B cell (primary cell): ENCODE measurements around the gene GGCX. TPM values are rescaled to one million over a fixed set of nuclear protein-coding genes. Genes with fewer than 3 reads are reported as not detected.

ENCODE experiments used
- ATAC-seq: fragments of 200-7000 bp; cut with Tn5 transposase; one replicate; pipeline ENCODE4 v1.10.0; 2021; ENCODE audit warnings: low read depth, mild to moderate bottlenecking, moderate number of reproducible peaks, moderate library complexity
- CTCF ChIA-PET: fragments of 350-600 bp; sonication (Branson Sonifier 250); formaldehyde crosslinking; loops from one replicate; lab custom pipeline; 2021; ENCODE audit warnings: antibody characterized with exemption, inconsistent platforms; lab: Charles Lee
- POLR2A ChIA-PET: fragments of 350-600 bp; sonication (Branson Sonifier 250); formaldehyde crosslinking; loops from one replicate; lab custom pipeline; 2021; ENCODE audit warnings: antibody characterized with exemption; lab: Charles Lee
- DNase-seq: peaks from one replicate; pipeline ENCODE4 v3.0.0; 2013
- H2AFZ ChIP-seq: 2 replicates; pipeline ENCODE4 v1.6.1; 2012; ENCODE audit warnings: mild to moderate bottlenecking, low read depth, low read length; ENCODE audit not compliant: insufficient read depth, poor library complexity, severe bottlenecking
- H3K27ac ChIP-seq, 2 donors: 1 replicate in 1 of 2; 2 replicates in 1 of 2; pipeline ENCODE4 v1.5.1; 2012 to 2013; ENCODE audit warnings: low read length in 2 of 2, mild to moderate bottlenecking in 2 of 2, moderate library complexity in 1 of 2
- H3K27me3 ChIP-seq, 4 experiments: fragments of 200-600 bp in 1 of 4; sonication (generic) in 1 of 4; replicated peaks in 1 of 4; 1 replicate in 2 of 4; 2 replicates in 2 of 4; pipeline versions ENCODE4 v1.6.1 to v1.7.0; 2013 to 2016; ENCODE audit warnings: low read length in 3 of 4, mild to moderate bottlenecking in 2 of 4, mixed read lengths in 1 of 4, moderate library complexity in 1 of 4; ENCODE audit not compliant: insufficient read depth in 4 of 4, control insufficient read depth in 3 of 4; ENCODE audit errors: control extremely low read depth in 1 of 4
- H3K36me3 ChIP-seq, 2 experiments: replicated peaks in 1 of 2; 1 replicate in 1 of 2; 2 replicates in 1 of 2; pipeline versions ENCODE4 v1.6.1 to v1.7.1; 2013; ENCODE audit warnings: low read length in 1 of 2; ENCODE audit not compliant: insufficient read depth in 2 of 2, control insufficient read depth in 1 of 2; ENCODE audit errors: control extremely low read depth in 1 of 2, extremely low read depth in 1 of 2
- H3K4me1 ChIP-seq, 2 donors: fragments of 200-600 bp in 1 of 2; sonication (generic) in 1 of 2; 1 replicate in 1 of 2; 2 replicates in 1 of 2; pipeline versions ENCODE4 v1.5.1 to v1.6.1; 2013 to 2017; ENCODE audit warnings: low read length in 2 of 2; ENCODE audit not compliant: control insufficient read depth in 2 of 2, insufficient read depth in 2 of 2
- H3K4me2 ChIP-seq: replicated peaks from 2 replicates; pipeline ENCODE3; 2012; ENCODE audit warnings: mild to moderate bottlenecking, low read depth, low read length; ENCODE audit not compliant: poor library complexity, severe bottlenecking
- H3K4me3 ChIP-seq, 5 experiments: fragments of 200-600 bp in 1 of 5; sonication (generic) in 1 of 5; 1 replicate in 3 of 5; 2 replicates in 2 of 5; pipeline versions ENCODE4 v1.5.1 to v1.7.0; 2011 to 2016; ENCODE audit warnings: low read length in 4 of 5, mild to moderate bottlenecking in 4 of 5, low read depth in 2 of 5, control low read depth in 1 of 5, moderate library complexity in 1 of 5; ENCODE audit not compliant: insufficient read depth in 1 of 5; ENCODE audit errors: control extremely low read depth in 1 of 5, extremely low read depth in 1 of 5
- H3K79me2 ChIP-seq: fragments of 200-600 bp; sonication (generic); one replicate; pipeline ENCODE4 v1.6.0; 2016; ENCODE audit warnings: low read length; ENCODE audit not compliant: control insufficient read depth, insufficient read depth
- H3K9ac ChIP-seq: fragments of 200-600 bp; sonication (generic); 2 replicates; pipeline ENCODE4 v1.6.1; 2017; ENCODE audit warnings: mild to moderate bottlenecking, low read length, moderate library complexity
- H3K9me3 ChIP-seq, 3 donors: one replicate each; pipeline versions ENCODE4 v1.6.1 to v1.7.1; 2013; ENCODE audit warnings: low read length in 2 of 3; ENCODE audit not compliant: control insufficient read depth in 2 of 3, insufficient read depth in 1 of 3; ENCODE audit errors: control extremely low read depth in 1 of 3
- H4K20me1 ChIP-seq: 2 replicates; pipeline ENCODE4 v1.6.0; 2012; ENCODE audit warnings: mild to moderate bottlenecking, low read length; ENCODE audit not compliant: insufficient read depth, control insufficient read depth, poor library complexity, severe bottlenecking
- H3K27ac Mint-ChIP-seq: one replicate; pipeline ENCODE4 v1.8.0; 2021; ENCODE audit warnings: mixed read lengths
- H3K27me3 Mint-ChIP-seq: one replicate; pipeline ENCODE4 v1.8.0; 2021; ENCODE audit warnings: mixed read lengths
- H3K4me1 Mint-ChIP-seq: one replicate; pipeline ENCODE4 v1.8.0; 2021; ENCODE audit warnings: mixed read lengths
- H3K4me3 Mint-ChIP-seq: one replicate; pipeline ENCODE4 v1.8.0; 2021; ENCODE audit warnings: mixed read lengths
- H3K9me3 Mint-ChIP-seq: one replicate; pipeline ENCODE4 v1.8.0; 2022; ENCODE audit warnings: mixed read lengths; ENCODE audit not compliant: insufficient read depth
- CTCF ChIP-seq: fragments of 200-600 bp; IDR thresholded peaks from one replicate; pipeline ENCODE4 v1.8.0; 2022; ENCODE audit warnings: antibody characterized with exemption, mild to moderate bottlenecking
- EZH2 ChIP-seq: IDR thresholded peaks from 2 replicates; pipeline ENCODE4 v1.6.1; 2012; ENCODE audit warnings: borderline replicate concordance, low read depth, mild to moderate bottlenecking, moderate library complexity, low read length; ENCODE audit not compliant: insufficient read depth, poor library complexity, severe bottlenecking
- WGBS: methylation state at CpG from one replicate; pipeline ENCODE4 v1.1.5; 2013; ENCODE audit warnings: missing lambda C conversion rate; ENCODE audit not compliant: insufficient coverage; 5-methylcytosine and 5-hydroxymethylcytosine counted together
- intact Hi-C: fragments of 100-400 bp; cut with micrococcal nuclease; formaldehyde crosslinking; loops from one replicate; pipeline ENCODE4 v1.10.0; 2022
- polyA plus RNA-seq: library from polyadenylated mRNA; depleted of rRNA; stranded (reverse); fragments of >200 nt; gene quantifications from 2 replicates; pipeline ENCODE4 v1.2.3, GENCODE V29; 2012
- total RNA-seq, 2 donors: library from RNA; stranded (reverse); fragments of 120-200 nt in 1 of 2; gene quantifications; 1 replicate in 1 of 2; 2 replicates in 1 of 2; pipeline versions ENCODE4 v1.2.3 to v1.2.4, GENCODE V29; 2013 to 2022

Gene GGCX
- total and polyA plus RNA-seq, 2 donors (not counting 1 experiment from before 2014, with no cell fraction given): 23.5 to 36.8 TPM

DNA sequence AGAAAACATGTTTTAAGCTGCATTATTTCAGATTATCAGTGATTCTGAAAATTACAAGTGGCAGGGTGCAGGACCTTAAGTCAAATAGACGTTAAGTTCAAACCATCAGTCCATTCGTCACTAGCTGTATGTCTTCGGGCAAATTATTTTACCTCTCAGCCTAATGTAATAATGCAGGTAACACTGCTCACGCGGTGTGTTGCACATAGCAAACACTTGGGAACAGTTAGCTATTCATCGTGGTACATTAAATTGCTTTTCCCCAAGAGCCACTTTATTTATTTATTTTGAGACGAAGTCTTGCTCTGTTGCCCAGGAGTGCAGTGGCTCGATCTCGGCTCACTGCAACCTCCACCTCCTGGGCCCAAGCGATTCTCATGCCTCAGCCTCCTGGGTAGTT lies 12.2 kb downstream of the GGCX start:
- peaks cover 0 to 3% of the 10 kb centered on the region in 2 donors for H3K4me1 ChIP-seq
- peaks cover 2 to 56% of the 10 kb centered on the region in 2 experiments for H3K36me3 ChIP-seq
- no peak overlapping the region for H3K27ac Mint-ChIP-seq
- H3K9ac ChIP-seq: no peak overlapping the region
- H3K79me2 ChIP-seq: no peaks in the 10 kb centered on the region
- H3K27ac ChIP-seq: no peak overlapping the region
- H2AFZ ChIP-seq: no peak overlapping the region
- H3K27me3 Mint-ChIP-seq: no peaks in the 10 kb centered on the region
- H3K27me3 ChIP-seq: no peaks in the 10 kb centered on the region
- ATAC-seq: no peak
- H3K9me3 ChIP-seq: no peaks in the 10 kb centered on the region
- TF ChIP-seq CTCF (no peak), EZH2 (no peak)
- WGBS: 97% methylated on average over 9 of the region's 10 CpGs
- intact Hi-C loops: no loop called here
- H3K9me3 Mint-ChIP-seq: no peaks in the 10 kb centered on the region
- peaks cover 4% of the 10 kb centered on the region for H3K4me1 Mint-ChIP-seq
- no peak for DNase-seq
- no peak overlapping the region for H3K4me3 ChIP-seq
- ChIA-PET CTCF (interaction anchor here (1.2 to 10.0 kb wide), 8 partner anchors 8 to 249 kb away, joined by 3 to 299 read pairs (median 19); partner anchors contain the start of genes GGCX, MAT2A, RNF181 and SH2D6), POLR2A (interaction anchor here (0.5 to 4.6 kb wide), 2 partner anchors 9 to 138 kb away, joined by 3 to 30 read pairs; partner anchors contain the start of gene MAT2A)
- no peak overlapping the region for H3K4me3 Mint-ChIP-seq
- no peaks in the 10 kb centered on the region for H4K20me1 ChIP-seq
- H3K4me2 ChIP-seq: no peak overlapping the region

DNA sequence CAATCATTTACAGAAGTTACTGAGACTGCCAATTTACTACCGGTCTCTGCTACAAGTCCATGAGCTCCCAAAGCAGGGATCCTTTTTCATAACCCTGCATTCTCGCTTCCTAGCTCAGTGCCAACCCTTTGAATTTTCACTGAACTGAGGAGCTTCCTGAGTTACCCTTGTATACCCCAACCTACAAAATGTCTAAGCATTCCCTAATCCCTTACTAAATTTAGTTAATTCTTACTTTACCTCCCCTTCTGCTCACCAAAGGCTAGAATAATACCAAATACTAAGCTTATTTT lies 12.7 kb downstream of the GGCX start:
- Mint-ChIP-seq H3K27ac (no peak overlapping the region), H3K27me3 (no peaks in the 10 kb centered on the region), H3K4me3 (no peak overlapping the region), H3K9me3 (no peaks in the 10 kb centered on the region), H3K4me1 (peaks cover 4% of the 10 kb centered on the region)
- no peaks in the 10 kb centered on the region for H3K27me3 ChIP-seq
- ATAC-seq: no peak
- intact Hi-C loops: no loop called here
- no peak overlapping the region for H3K9ac ChIP-seq
- no peak overlapping the region for H3K4me2 ChIP-seq
- peaks cover 2 to 56% of the 10 kb centered on the region in 2 experiments for H3K36me3 ChIP-seq
- ChIA-PET POLR2A (interaction anchor here (4.6 kb wide), 1 partner anchor 9 kb away, joined by 30 read pairs; the partner anchor contains the start of gene MAT2A), CTCF (interaction anchor here (1.2 to 10.0 kb wide), 8 partner anchors 9 to 249 kb away, joined by 3 to 299 read pairs (median 19); partner anchors contain the start of genes GGCX, MAT2A, RNF181 and SH2D6)
- no peak overlapping the region for H3K27ac ChIP-seq
- TF ChIP-seq EZH2 (no peak), CTCF (no peak)
- peaks cover 0 to 3% of the 10 kb centered on the region in 2 donors for H3K4me1 ChIP-seq
- H2AFZ ChIP-seq: no peak overlapping the region
- WGBS: 90% methylated on average over 2 of the region's 2 CpGs
- no peak for DNase-seq
- no peaks in the 10 kb centered on the region for H3K79me2 ChIP-seq
- H3K9me3 ChIP-seq: no peaks in the 10 kb centered on the region
- H3K4me3 ChIP-seq: no peak overlapping the region
- no peaks in the 10 kb centered on the region for H4K20me1 ChIP-seq
